Transverse colon (tissue), 4 donors: ENCODE results near the gene CUL7. TPM values are rescaled to one million over a fixed set of nuclear protein-coding genes. Genes with fewer than 3 reads are reported as not detected.

ENCODE experiments used
- DNase-seq: peaks from one replicate; pipeline ENCODE4 v3.0.0-alpha.2; 2019
- H3K27ac ChIP-seq, 4 donors: fragments of 200-600 bp; sonication (generic); 2 replicates each; pipeline ENCODE4 v1.5.1; 2016 to 2018; ENCODE audit warnings: inconsistent platforms in 4 of 4
- H3K27me3 ChIP-seq: fragments of 200-600 bp; sonication (generic); 2 replicates; pipeline ENCODE4 v1.5.1; 2017; ENCODE audit warnings: inconsistent platforms
- H3K36me3 ChIP-seq, 4 donors: fragments of 200-600 bp; sonication (generic); 2 replicates each; pipeline ENCODE4 v1.5.1; 2017 to 2019; ENCODE audit warnings: inconsistent platforms in 4 of 4
- H3K4me1 ChIP-seq, 4 donors: fragments of 200-600 bp; sonication (generic); 2 replicates each; pipeline ENCODE4 v1.5.1; 2017 to 2020; ENCODE audit warnings: inconsistent platforms in 4 of 4
- H3K4me3 ChIP-seq, 4 donors: fragments of 200-600 bp; sonication (generic); 1 replicate in 1 of 4; 2 replicates in 3 of 4; pipeline versions ENCODE4 v1.5.1 to v1.6.1; 2017 to 2019; ENCODE audit warnings: inconsistent platforms in 4 of 4
- H3K9me3 ChIP-seq, 2 donors: fragments of 200-600 bp; sonication (generic); 2 replicates each; pipeline ENCODE4 v1.5.1; 2017 to 2019; ENCODE audit warnings: inconsistent platforms in 2 of 2
- CTCF ChIP-seq, 5 experiments: fragments of 200-600 bp in 3 of 5; fragments of 450-650 bp in 2 of 5; sonication (generic) in 3 of 5; IDR thresholded peaks; 1 replicate in 2 of 5; 2 replicates in 3 of 5; pipeline ENCODE4 v1.5.1; 2016 to 2017; ENCODE audit warnings: antibody characterized with exemption in 5 of 5, inconsistent platforms in 3 of 5, mild to moderate bottlenecking in 2 of 5, moderate library complexity in 1 of 5
- EP300 ChIP-seq: sonication (generic); formaldehyde crosslinking; IDR thresholded peaks from one replicate; pipeline ENCODE4 v1.6.1; 2017; ENCODE audit warnings: antibody characterized with exemption, low read depth
- POLR2A ChIP-seq: fragments of 450-650 bp; IDR thresholded peaks from one replicate; pipeline ENCODE4 v1.6.1; 2016; ENCODE audit warnings: antibody characterized with exemption, mild to moderate bottlenecking, moderate library complexity
- POLR2AphosphoS5 ChIP-seq, 3 donors: sonication (generic); formaldehyde crosslinking; IDR thresholded peaks; one replicate each; pipeline ENCODE4 v1.6.1; 2016; ENCODE audit warnings: antibody characterized with exemption in 3 of 3
- WGBS, 2 donors: methylation state at CpG; one replicate each; pipeline ENCODE4 v1.1.5; 2018; ENCODE audit warnings: low coverage in 1 of 2; 5-methylcytosine and 5-hydroxymethylcytosine counted together
- in situ Hi-C, 4 donors: fragments of 200-750 bp; cut with MboI; loops; one replicate each; pipeline versions ENCODE4 v1.15.0 to v1.15.1; 2017; ENCODE audit warnings: low sequenced_read_pairs in 3 of 4, low pct_ligation_motif_present in 1 of 4, low pct_unique_long_range_greater_than_20kb in 1 of 4
- intact Hi-C: fragments of 100-400 bp; cut with DNase I; formaldehyde crosslinking; loops from one replicate; pipeline ENCODE4 v1.15.1; 2023; ENCODE audit warnings: low total_unique reads
- total RNA-seq, 4 donors: library from RNA; depleted of rRNA; stranded (reverse); fragments of >200 nt; gene quantifications; one replicate each; pipeline ENCODE4 v1.1.0, GENCODE V29; 2016

Gene CUL7
- total RNA-seq, 4 donors from 2014 or later: 13.0 to 29.3 (median 15.7) TPM

GRCh38 chr6:43016176-43016942, 37.3 kb downstream of the CUL7 start:
- peaks cover 0 to 7% (median 2%) of the 10 kb centered on the region in 4 donors for H3K36me3 ChIP-seq
- peaks cover 29 to 51% (median 42%) of the 10 kb centered on the region in 4 donors for H3K4me1 ChIP-seq
- in situ Hi-C loops: no loop called here
- no peaks in the 10 kb centered on the region for H3K27me3 ChIP-seq
- H3K9me3 ChIP-seq: no peaks in the 10 kb centered on the region
- TF ChIP-seq CTCF (IDR thresholded peaks at IDR 0.05): no peak
- no peak for TF ChIP-seq POLR2AphosphoS5 (IDR thresholded peaks at IDR 0.05)
- TF ChIP-seq POLR2A: no peak
- TF ChIP-seq EP300: no peak
- H3K4me3 ChIP-seq: no peak overlapping the region
- intact Hi-C loops: no loop called here
- H3K27ac ChIP-seq: no peak overlapping the region
- WGBS, 2 donors: 73% methylated on average over 7 of the region's 7 CpGs; no CpG with 5 or more reads in 1 of the 2 donors
- DNase-seq: no peak

- intact Hi-C loops (no loop called here), in situ Hi-C loops (no loop called here)
- H3K4me3 ChIP-seq: peak overlapping the region; percentile 60 to 94 (median 62)
- peaks cover 0 to 7% (median 2%) of the 10 kb centered on the region in 4 donors for H3K36me3 ChIP-seq
- H3K27ac ChIP-seq: peak overlapping the region; percentile 76 to 89 (median 83)
- no peaks in the 10 kb centered on the region for H3K9me3 ChIP-seq
- peaks cover 26 to 43% (median 34%) of the 10 kb centered on the region in 4 donors for H3K4me1 ChIP-seq
- WGBS, 2 donors: 0 to 1% methylated on average over 7 of the region's 7 CpGs
- TF ChIP-seq POLR2A: no peak
- TF ChIP-seq EP300: no peak
- no peak for TF ChIP-seq CTCF (IDR thresholded peaks at IDR 0.05)
- TF ChIP-seq POLR2AphosphoS5 (IDR thresholded peaks at IDR 0.05): no peak
- DNase-seq: no peak
- no peaks in the 10 kb centered on the region for H3K27me3 ChIP-seq
Observed at GRCh38 chr6:43014434-43014909, 39.2 kb downstream of the CUL7 start.

- peak within 1 kb of the TSS; percentile 60 to 94 (median 62) for H3K4me3 ChIP-seq
- intact Hi-C loops: no loop called here
- H3K9me3 ChIP-seq: no peaks in the 10 kb centered on the region
- peak; percentile 56 for TF ChIP-seq POLR2A
- TF ChIP-seq POLR2AphosphoS5 (IDR thresholded peaks at IDR 0.05): peak; percentile 73 to 88 (median 79)
- no peak for TF ChIP-seq EP300
- peaks cover 26 to 43% (median 34%) of the 10 kb centered on the region in 4 donors for H3K4me1 ChIP-seq
- H3K36me3 ChIP-seq: peaks cover 0 to 7% (median 2%) of the 10 kb centered on the region in 4 donors
- WGBS, 2 donors: 0% methylated on average over 38 of the region's 51 CpGs; no CpG with 5 or more reads in 1 of the 2 donors
- in situ Hi-C loops: no loop called here
- DNase-seq: peak; percentile 100
- H3K27ac ChIP-seq: peak within 1 kb of the TSS; percentile 76 to 92 (median 85)
- H3K27me3 ChIP-seq: no peaks in the 10 kb centered on the region
Observed at GRCh38 chr6:43013843-43014433, 39.7 kb downstream of the CUL7 start, which contains the start of the genes KLHDC3 and MEA1. KLHDC3 (plus strand) TSS chr6:43014249; CDS start chr6:43017193, 2,944 bp downstream. MEA1 (minus strand) TSS chr6:43013946; CDS start chr6:43013813, 133 bp downstream.

GRCh38 chr6:43013097-43013842, 40.4 kb downstream of the CUL7 start:
- WGBS, 2 donors: 2 to 15% methylated on average over 4 to 25 of the region's 25 CpGs
- no peak for DNase-seq
- Histone ChIP-seq H3K36me3 (peaks cover 0 to 3% (median 1%) of the 10 kb centered on the region in 4 donors), H3K27me3 (no peaks in the 10 kb centered on the region), H3K4me1 (peaks cover 26 to 43% (median 34%) of the 10 kb centered on the region in 4 donors), H3K9me3 (no peaks in the 10 kb centered on the region), H3K27ac (peak overlapping the region; percentile 76 to 92 (median 85)), H3K4me3 (peak overlapping the region; percentile 34 to 94 (median 62))
- intact Hi-C loops (no loop called here), in situ Hi-C loops (no loop called here)
- TF ChIP-seq POLR2AphosphoS5 (IDR thresholded peaks at IDR 0.05) (no peak), EP300 (no peak), CTCF (IDR thresholded peaks at IDR 0.05) (no peak), POLR2A (no peak)
